ENCODE data around the gene XIST.
"Not testable (repeated sequence)": the region's sequence is repeated elsewhere in the genome, so short reads cannot be mapped to it uniquely, and the experiment has no call there.

Gene XIST

GRCh38 chrX:73839152-73839551, 13.4 kb downstream of the XIST start:
- no peak for DNase-seq (ENCODE audit: low spot score)

GRCh38 chrX:73838123-73838522, 14.4 kb downstream of the XIST start:
- no peak for DNase-seq (ENCODE audit: low spot score)

- DNase-seq (ENCODE audit: low spot score): no peak
These were observed 15.5 kb downstream of the XIST start for GRCh38 chrX:73836956-73837477.

- no peak for DNase-seq (ENCODE audit: low spot score)
These were observed 18.3 kb downstream of the XIST start for GRCh38 chrX:73834219-73834618.

- DNase-seq (ENCODE audit: low spot score): no peak
These were observed 20.2 kb downstream of the XIST start for GRCh38 chrX:73832319-73832718.

- DNase-seq (ENCODE audit: low spot score): no peak
These were observed 21.0 kb downstream of the XIST start for GRCh38 chrX:73831500-73831899.

- DNase-seq (ENCODE audit: low spot score): no peak
These were observed 21.8 kb downstream of the XIST start for GRCh38 chrX:73830489-73831414.

GRCh38 chrX:73829890-73830466, 22.5 kb downstream of the XIST start:
- DNase-seq (ENCODE audit: low spot score): no peak

- no peak for DNase-seq (ENCODE audit: low spot score)
These were observed 24.3 kb downstream of the XIST start for GRCh38 chrX:73828080-73828720.

GRCh38 chrX:73827406-73827805, 25.1 kb downstream of the XIST start:
- no peak for DNase-seq (ENCODE audit: low spot score)

- no peak for DNase-seq (ENCODE audit: low spot score)
These were observed 25.5 kb downstream of the XIST start for GRCh38 chrX:73826996-73827395.

- no peak for DNase-seq (ENCODE audit: low spot score)
These were observed 26.9 kb downstream of the XIST start for GRCh38 chrX:73825569-73825968.

- no peak for DNase-seq (ENCODE audit: low spot score)
These were observed 29.0 kb downstream of the XIST start for GRCh38 chrX:73823473-73824004.

GRCh38 chrX:73822775-73823174, 29.7 kb downstream of the XIST start:
- no peak for DNase-seq (ENCODE audit: low spot score)

GRCh38 chrX:73821921-73822559, 30.5 kb downstream of the XIST start:
- DNase-seq (ENCODE audit: low spot score): no peak

GRCh38 chrX:73819864-73820558, 32.5 kb downstream of the XIST start:
- not testable (repeated sequence) for DNase-seq (ENCODE audit: low spot score)

- DNase-seq (ENCODE audit: low spot score): no peak
These were observed 34.1 kb downstream of the XIST start for GRCh38 chrX:73818200-73819116.

- DNase-seq (ENCODE audit: low spot score): no peak
These were observed 34.9 kb downstream of the XIST start for GRCh38 chrX:73817393-73818199.

GRCh38 chrX:73812256-73812655, 40.3 kb downstream of the XIST start:
- DNase-seq (ENCODE audit: low spot score): no peak
